ENCODE data around the gene C21orf58. TPM values are rescaled to one million over a fixed set of nuclear protein-coding genes. Genes with fewer than 3 reads are reported as not detected.
A peak's percentile ranks its signal among the peaks of the same experiment; 100 is the strongest.

Gene C21orf58
- total RNA-seq, 1 donor from 2014 or later = 0.53 TPM

DNA sequence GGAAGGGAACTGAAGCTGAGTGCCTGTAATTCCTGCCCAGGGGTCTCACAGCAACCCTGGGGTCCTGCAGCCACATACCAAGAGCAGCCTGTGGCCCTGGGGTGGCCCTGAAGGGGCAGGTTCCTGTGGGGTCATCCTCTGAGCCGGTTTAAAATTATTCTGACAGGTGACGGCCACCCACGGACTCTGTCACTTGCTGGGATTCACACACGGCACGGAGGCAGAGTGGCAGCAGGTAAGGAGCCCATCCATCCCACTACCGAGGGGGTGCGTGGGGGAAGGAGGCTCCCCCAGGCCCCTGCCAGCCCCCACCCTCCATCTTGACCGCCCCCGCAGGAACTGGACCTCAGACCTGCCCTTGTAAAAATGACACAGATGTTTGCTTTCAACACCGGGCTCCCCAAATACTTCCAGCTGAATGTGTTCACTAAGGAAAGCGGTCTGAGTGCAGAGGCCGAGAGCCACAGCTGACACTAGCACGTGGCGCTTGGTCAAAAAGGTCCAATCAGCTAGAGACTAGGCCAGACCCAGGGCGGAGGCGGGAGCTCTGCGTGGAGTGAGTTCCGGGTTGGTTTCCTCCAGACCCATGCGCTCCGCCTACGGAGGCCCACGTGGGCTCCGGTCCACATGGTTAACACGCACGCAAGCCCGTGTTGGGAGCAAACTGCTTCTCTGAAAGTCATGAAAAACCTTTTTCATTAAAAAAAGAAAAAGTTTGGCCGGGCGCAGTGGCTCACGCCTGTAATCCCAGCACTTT is 27.5 kb downstream of the C21orf58 start:
- Histone ChIP-seq H3K36me3 (ENCODE audit: control insufficient read depth, insufficient read depth, low read length) (peaks cover 4% of the 10 kb centered on the region), H3K27me3 (ENCODE audit: control insufficient read depth, insufficient read depth, low read length) (no peaks in the 10 kb centered on the region), H3K4me3 (ENCODE audit: low read depth, low read length) (no peak overlapping the region)
- FAIRE-seq (no peak), DNase-seq (ENCODE audit: low read depth) (no peak)
- TF ChIP-seq, protein P1, sequence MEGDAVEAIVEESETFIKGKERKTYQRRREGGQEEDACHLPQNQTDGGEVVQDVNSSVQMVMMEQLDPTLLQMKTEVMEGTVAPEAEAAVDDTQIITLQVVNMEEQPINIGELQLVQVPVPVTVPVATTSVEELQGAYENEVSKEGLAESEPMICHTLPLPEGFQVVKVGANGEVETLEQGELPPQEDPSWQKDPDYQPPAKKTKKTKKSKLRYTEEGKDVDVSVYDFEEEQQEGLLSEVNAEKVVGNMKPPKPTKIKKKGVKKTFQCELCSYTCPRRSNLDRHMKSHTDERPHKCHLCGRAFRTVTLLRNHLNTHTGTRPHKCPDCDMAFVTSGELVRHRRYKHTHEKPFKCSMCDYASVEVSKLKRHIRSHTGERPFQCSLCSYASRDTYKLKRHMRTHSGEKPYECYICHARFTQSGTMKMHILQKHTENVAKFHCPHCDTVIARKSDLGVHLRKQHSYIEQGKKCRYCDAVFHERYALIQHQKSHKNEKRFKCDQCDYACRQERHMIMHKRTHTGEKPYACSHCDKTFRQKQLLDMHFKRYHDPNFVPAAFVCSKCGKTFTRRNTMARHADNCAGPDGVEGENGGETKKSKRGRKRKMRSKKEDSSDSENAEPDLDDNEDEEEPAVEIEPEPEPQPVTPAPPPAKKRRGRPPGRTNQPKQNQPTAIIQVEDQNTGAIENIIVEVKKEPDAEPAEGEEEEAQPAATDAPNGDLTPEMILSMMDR (IDR thresholded peaks at IDR 0.05; ENCODE audit: insufficient read depth, low read length, severe bottlenecking) = no peak

DNA sequence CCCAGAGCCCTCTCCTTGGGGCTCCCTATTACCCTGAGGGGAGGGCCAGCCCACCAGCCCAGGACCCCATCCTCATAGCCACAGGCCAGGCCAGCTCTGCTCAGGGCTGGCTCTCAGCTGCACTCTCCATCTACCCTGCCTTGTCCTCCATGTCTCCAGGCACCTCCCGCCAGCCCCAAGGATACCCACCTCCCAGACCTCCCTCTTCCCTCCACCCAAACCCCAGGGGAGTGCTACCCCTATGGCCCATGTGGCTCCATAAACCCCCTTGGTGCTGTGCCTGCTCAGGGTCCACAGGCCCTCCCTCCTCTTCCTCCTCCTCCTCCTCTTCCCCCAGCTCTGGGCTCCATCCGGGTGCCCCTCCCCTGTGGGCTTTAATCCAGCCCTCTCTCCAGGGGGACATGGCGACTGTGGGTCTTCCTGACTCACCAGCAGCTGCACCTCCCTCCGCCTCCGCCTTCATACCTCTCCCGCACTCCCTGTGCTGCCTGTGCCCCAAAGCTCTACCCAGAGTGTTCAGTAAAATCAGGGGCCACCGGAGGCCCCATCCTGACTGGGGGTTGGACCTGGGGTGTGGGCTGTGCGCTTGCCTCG is 28.4 kb downstream of the C21orf58 start:
- no peak for DNase-seq (ENCODE audit: low read depth)
- TF ChIP-seq, protein P1 (IDR thresholded peaks at IDR 0.05; ENCODE audit: insufficient read depth, low read length, severe bottlenecking) = no peak
- Histone ChIP-seq H3K4me3 (ENCODE audit: low read depth, low read length) (no peak overlapping the region), H3K27me3 (ENCODE audit: control insufficient read depth, insufficient read depth, low read length) (no peaks in the 10 kb centered on the region), H3K36me3 (ENCODE audit: control insufficient read depth, insufficient read depth, low read length) (peaks cover 3% of the 10 kb centered on the region)
- FAIRE-seq = no peak

DNA sequence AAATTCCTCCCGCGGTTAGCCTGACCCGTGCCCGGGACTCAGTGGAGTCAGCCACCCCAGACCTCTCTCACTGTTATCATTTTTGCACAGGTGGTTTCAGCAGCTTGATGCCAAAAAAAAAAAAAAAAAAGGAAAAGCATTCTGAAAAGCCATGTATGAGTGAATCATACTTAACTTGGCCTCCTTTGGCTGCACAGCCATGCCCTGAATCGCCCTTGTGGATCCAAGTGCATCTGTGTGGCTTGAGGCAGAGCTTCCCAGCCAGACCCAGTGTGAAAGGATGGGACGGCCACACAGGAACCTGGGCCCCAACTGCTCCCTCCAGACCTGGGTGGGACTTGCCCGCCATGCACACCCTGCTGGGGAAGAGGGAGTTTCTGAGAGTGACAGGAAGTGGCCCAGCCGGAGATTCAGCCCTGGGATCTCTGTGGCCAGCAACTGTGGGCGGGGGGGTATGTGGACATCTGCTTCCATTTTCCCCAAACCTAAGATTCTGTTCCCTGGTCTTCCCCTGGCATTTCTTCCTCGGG is 29.0 kb downstream of the C21orf58 start:
- FAIRE-seq = no peak
- DNase-seq (ENCODE audit: low read depth) = peak; percentile 14
- Histone ChIP-seq H3K4me3 (ENCODE audit: low read depth, low read length) (no peak overlapping the region), H3K36me3 (ENCODE audit: control insufficient read depth, insufficient read depth, low read length) (peaks cover 3% of the 10 kb centered on the region), H3K27me3 (ENCODE audit: control insufficient read depth, insufficient read depth, low read length) (no peaks in the 10 kb centered on the region)
- TF ChIP-seq, protein P1 (IDR thresholded peaks at IDR 0.05; ENCODE audit: insufficient read depth, low read length, severe bottlenecking) = no peak

DNA sequence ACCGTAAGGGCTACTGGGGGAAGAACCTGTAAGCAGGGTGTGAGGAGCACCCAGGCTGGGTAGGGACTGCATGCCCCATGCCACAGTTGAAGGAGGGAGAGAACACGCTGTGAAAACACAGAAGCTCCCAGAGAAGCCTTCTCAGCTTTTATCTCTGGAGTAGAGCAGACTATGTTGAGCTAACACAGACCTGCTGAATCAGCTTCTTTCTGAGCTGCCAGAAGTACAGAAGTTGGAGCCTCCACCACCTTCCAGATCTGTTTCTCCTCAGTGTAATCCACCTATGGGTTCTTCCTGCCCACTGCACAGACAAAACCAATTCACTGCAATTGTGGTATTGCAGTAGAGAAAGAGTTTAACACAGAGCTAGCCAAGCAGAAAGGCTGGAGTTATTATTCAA is 32.1 kb downstream of the C21orf58 start:
- H3K27me3 ChIP-seq (ENCODE audit: control insufficient read depth, insufficient read depth, low read length) = no peaks in the 10 kb centered on the region
- DNase-seq (ENCODE audit: low read depth) (no peak), FAIRE-seq (no peak)
- no peak overlapping the region for H3K4me3 ChIP-seq (ENCODE audit: low read depth, low read length)
- TF ChIP-seq, protein P1 (IDR thresholded peaks at IDR 0.05; ENCODE audit: insufficient read depth, low read length, severe bottlenecking) = no peak
- peaks cover 3% of the 10 kb centered on the region for H3K36me3 ChIP-seq (ENCODE audit: control insufficient read depth, insufficient read depth, low read length)

DNA sequence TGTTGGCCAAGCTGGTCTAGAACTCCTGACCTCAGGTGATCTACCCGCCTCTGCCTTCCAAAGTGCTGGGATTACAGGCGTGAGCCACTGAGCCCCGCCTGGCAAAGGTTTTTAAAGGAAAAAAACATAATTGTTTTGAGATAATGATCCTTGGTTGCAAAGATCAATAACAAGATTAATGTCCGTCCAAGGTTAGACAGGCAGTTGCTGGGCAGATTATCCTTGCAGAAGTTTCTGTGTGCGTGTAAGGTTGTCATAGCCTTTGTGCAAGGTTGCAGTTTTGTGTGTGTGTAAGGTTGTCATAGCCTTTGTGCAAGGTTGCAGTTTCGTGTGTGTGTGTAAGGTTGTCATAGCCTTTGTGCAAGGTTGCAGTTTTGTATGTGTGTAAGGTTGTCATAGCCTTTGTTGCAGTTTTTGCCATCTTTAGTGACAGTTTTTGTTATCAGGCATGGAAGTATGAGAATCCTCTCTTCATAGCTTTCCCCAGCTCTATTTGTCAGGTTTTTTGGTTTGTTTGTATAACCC is 34.0 kb downstream of the C21orf58 start:
- no peak for DNase-seq (ENCODE audit: low read depth)
- Histone ChIP-seq H3K36me3 (ENCODE audit: control insufficient read depth, insufficient read depth, low read length) (peaks cover 4% of the 10 kb centered on the region), H3K27me3 (ENCODE audit: control insufficient read depth, insufficient read depth, low read length) (no peaks in the 10 kb centered on the region), H3K4me3 (ENCODE audit: low read depth, low read length) (no peak overlapping the region)
- TF ChIP-seq, protein P1 (IDR thresholded peaks at IDR 0.05; ENCODE audit: insufficient read depth, low read length, severe bottlenecking) = no peak
- peak; percentile 99 for FAIRE-seq
